H54 (cell line): ENCODE data around the gene FETUB.
"Not testable (repeated sequence)": the region's sequence is repeated elsewhere in the genome, so short reads cannot be mapped to it uniquely, and the experiment has no call there.

Experiments used
- DNase-seq: peaks from one replicate; pipeline ENCODE4 v3.0.0; 2011; ENCODE audit warnings: low spot score, mixed read lengths; ENCODE audit not compliant: insufficient read length
- FAIRE-seq: peaks from 3 replicates; lab custom pipeline; 2011; peaks lifted over from hg19 to GRCh38; lab: Jason Lieb, UNC
- POLR2A ChIP-seq: IDR thresholded peaks from 2 replicates; pipeline ENCODE4 v1.6.1; 2011; ENCODE audit warnings: low read depth, mild to moderate bottlenecking, low read length

FETUB gene

DNA sequence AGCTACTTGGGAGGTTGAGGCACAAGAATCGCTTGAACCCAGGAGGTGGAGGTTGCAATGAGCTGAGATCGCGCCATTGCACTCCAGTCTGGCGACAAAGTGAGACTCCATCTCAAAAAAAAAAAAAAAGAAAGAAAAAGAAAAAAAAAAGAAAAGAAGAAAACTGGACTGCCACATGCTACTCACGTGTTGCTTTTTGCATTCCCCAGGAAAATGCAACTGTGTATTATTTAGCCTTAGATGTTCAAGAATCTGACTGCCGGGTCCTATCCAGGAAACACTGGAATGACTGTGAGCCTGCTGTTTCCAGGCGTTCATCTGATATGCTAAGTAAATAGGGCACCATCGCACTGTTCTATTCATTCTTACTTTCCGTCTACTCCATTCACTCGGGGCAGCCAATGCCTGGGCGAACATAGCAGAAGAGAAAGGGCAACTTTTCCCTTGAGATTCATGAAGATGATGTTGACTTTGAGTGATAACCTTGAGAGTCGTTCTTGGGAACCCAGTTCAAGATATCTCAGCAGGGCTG lies 47.0 kb downstream of the FETUB start:
- no peak for DNase-seq
- FAIRE-seq, result no peak
- no peak for TF ChIP-seq POLR2A

DNA sequence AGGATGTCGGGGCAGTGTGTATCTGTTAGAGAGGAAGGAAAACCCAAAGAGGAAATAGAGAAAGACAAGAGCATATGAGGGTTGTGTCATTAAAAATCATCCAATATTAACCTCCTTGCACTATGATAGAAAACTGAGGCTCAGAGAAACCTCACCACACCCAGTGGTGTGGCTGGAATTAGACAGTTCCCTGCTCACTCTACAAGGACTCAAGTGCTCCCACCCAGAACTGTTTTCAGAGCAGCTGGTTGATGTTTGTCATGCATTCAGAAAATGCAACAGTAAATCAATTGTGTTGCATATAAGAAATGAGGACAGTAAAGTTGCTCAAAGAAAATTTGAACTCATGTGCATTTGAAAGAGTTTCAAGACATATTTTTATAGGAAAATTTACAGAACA lies 50.1 kb downstream of the FETUB start:
- FAIRE-seq, DNase-seq: not testable (repeated sequence)

DNA sequence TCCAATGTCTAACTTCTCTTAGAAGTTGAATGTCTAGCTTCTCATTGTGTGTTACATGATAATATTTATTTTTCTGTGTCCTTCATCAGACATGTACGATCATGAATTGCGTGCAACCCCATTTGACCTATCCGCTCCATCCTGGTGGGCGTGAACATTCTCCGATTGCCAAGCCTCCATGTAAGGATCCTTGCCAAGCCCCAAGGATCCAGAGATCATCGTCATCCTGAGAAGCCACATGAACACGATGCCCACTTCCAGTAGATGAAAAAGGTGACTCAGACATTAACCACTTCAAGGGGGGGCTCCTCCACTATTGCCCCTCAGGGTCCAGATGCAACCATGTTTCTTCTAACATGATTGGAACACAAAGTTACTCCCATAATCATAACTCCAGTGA lies 51.5 kb downstream of the FETUB start:
- FAIRE-seq (no peak), DNase-seq (no peak)
- TF ChIP-seq POLR2A, result no peak

DNA sequence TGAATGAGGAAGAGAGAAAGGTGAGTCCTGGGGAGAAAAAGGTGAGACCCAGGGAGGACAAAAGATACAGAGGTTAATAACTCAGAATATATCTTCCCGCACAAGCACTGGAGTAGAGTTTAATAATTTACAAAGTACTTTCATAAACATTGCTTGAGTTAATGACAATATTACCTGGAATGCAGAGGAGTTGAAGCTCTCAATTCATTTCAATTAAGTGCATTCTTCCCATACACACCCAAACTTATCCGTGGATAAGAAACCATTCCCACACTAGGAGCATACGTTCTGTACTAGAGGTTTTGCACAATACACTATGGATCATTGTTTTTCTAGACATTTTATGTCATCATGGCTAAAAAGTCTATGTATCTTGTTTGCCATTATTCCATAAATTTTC lies 53.6 kb downstream of the FETUB start:
- no peak for DNase-seq
- FAIRE-seq, result no peak
- no peak for TF ChIP-seq POLR2A

DNA sequence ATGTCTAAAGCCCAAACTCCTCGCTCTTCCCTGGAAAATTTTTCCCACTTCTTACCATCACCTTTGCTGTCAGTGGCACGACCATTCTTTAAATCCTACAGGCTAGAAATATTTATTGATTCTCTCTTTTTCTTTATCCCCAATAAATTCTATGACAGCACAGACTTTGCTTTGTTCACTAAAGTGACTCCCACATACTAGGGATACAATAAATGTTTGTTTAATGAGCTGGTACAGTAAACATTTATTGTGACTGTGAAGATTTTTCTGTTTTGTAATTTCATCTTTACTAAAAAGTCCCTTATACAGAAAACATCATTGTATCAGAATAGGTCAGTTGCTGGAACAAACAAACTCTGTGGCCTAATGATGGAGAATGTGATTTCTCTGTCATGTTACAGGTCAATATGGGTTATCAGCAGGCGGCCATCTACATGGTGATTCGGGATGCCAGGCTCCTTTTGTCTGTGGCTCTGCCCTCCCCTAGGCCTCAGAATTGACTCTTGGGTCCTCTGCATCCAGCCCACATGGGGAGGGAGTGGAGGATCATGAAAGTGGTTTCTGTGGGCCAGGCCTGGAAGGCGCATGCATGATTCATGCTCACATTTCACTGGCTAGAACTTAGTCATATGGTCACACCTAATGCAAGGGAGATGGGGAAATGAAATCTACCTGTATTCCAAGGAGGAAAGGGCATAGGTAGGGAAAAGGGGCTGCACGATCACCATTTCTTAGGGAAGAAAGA lies 54.3 kb downstream of the FETUB start:
- DNase-seq (no peak), FAIRE-seq (no peak)
- TF ChIP-seq POLR2A, result no peak

DNA sequence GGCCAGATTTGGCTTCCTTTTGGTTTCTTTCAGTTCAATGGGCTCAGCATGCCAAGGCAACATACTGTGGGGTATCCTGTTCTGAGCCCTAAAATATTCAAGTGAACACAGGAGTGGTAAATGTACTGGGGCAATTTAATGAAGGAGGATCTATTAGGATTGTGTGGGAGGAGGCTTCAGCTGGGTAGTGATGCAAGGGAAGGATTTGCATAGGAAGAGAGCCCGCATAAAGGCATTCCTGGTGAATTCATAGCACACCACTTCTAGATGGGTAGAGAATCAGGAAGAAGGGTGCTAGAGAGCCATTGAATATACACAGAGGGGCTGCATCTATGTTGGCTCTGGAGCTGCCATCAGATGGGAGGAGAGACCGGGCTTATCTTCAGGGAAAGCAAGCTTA lies 56.3 kb downstream of the FETUB start:
- TF ChIP-seq POLR2A, result no peak

DNA sequence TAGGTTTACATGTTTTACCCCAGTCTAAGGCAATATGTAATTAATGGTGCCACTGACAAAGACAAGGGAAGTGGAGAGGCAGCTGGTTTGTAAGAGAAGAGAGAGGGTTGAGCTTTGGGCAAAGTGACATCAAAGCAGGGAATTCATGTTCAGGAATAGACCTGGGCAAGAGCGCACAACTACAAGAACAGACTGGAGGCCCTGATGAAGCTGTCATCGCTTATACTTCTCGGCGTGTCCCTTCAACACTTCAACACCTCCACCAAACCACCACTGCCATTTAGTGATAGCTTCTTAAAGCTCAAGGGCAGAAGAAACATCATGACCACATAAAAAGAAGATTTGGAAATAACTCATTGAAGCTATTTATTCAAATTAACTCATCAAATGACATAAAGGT lies 57.3 kb downstream of the FETUB start:
- TF ChIP-seq POLR2A, result no peak
- DNase-seq (no peak), FAIRE-seq (no peak)

More for the DNA sequence above, 56.3 kb downstream of the FETUB start:
- FAIRE-seq (no peak), DNase-seq (no peak)

DNA sequence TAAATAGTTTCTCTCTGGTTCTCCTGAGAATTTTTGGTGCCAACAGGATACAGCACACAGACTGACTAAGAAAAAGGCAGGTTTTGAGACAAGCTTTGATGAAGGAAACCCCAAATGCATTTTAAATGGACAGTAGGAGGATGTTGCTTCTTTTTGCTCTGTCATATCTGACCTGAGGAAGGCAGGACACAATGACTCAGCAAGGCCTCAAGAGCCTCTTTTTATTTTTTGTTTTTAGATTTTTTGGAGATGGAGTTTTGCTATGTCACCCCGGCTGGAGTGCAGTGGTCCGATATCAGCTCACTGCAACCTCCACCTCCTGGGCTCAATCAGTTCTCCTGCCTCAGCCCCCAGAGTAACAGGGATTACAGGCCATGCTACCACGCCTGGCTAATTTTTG lies 60.1 kb downstream of the FETUB start:
- FAIRE-seq, result no peak
- TF ChIP-seq POLR2A, result no peak
- no peak for DNase-seq

DNA sequence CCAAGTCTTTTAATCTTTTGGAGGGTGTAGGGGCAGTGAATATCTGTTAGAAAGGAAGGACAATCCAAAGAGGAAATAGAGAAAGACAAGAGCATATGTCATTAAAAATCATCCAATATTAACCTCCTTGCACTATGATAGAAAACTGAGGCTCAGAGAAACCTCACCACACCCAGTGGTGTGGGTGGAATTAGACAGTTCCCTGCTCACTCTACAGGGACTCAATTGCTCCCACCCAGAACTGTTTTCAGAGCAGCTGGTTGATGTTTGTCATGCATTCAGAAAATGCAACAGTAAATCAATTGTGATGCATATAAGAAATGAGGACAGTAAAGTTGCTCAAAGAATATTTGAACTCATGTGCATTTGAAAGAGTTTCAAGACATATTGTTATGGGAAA lies 62.3 kb downstream of the FETUB start:
- DNase-seq, result not testable (repeated sequence)

More for the DNA sequence above, 62.3 kb downstream of the FETUB start:
- not testable (repeated sequence) for FAIRE-seq
